ENCODE measurements around the gene DEF6. TPM values are rescaled to one million over a fixed set of nuclear protein-coding genes. Genes with fewer than 3 reads are reported as not detected.
"Not testable (repeated sequence)": the region's sequence is repeated elsewhere in the genome, so short reads cannot be mapped to it uniquely, and the experiment has no call there.

DEF6 gene
- total RNA-seq, 2 donors from 2014 or later, result 5.5 to 6.0 TPM

- no peak for DNase-seq (ENCODE audit: low spot score)
- intact Hi-C loops (cut with DNase I), result no loop called here
Measured at GRCh38 chr6:35304299-35304698, 6.7 kb downstream of the DEF6 start.

- intact Hi-C loops (cut with DNase I), result no loop called here
- no peak for DNase-seq (ENCODE audit: low spot score)
Measured at GRCh38 chr6:35305117-35305516, 7.5 kb downstream of the DEF6 start.

- DNase-seq (ENCODE audit: low spot score), result peak; percentile 49
- intact Hi-C loops (cut with DNase I), result not testable (repeated sequence)
Measured at GRCh38 chr6:35307138-35307537, 9.5 kb downstream of the DEF6 start.

GRCh38 chr6:35308543-35308942 is 10.9 kb downstream of the DEF6 start:
- intact Hi-C loops (cut with DNase I); DNase-seq (ENCODE audit: low spot score): not testable (repeated sequence)

GRCh38 chr6:35309611-35310264 is 12.1 kb downstream of the DEF6 start:
- peak; percentile 67 for DNase-seq (ENCODE audit: low spot score)
- intact Hi-C loops (cut with DNase I), result no loop called here

- intact Hi-C loops (cut with DNase I), result no loop called here
- DNase-seq (ENCODE audit: low spot score), result peak; percentile 47
Measured at GRCh38 chr6:35310265-35310831, 12.7 kb downstream of the DEF6 start.

- DNase-seq (ENCODE audit: low spot score), result peak; percentile 69
- intact Hi-C loops (cut with DNase I), result no loop called here
Measured at GRCh38 chr6:35311390-35312075, 13.9 kb downstream of the DEF6 start.

GRCh38 chr6:35312076-35312800 is 14.6 kb downstream of the DEF6 start:
- intact Hi-C loops (cut with DNase I), result no loop called here
- DNase-seq (ENCODE audit: low spot score), result peak; percentile 52

GRCh38 chr6:35312807-35313206 is 15.2 kb downstream of the DEF6 start:
- intact Hi-C loops (cut with DNase I), result no loop called here
- no peak for DNase-seq (ENCODE audit: low spot score)

- no peak for DNase-seq (ENCODE audit: low spot score)
- intact Hi-C loops (cut with DNase I), result no loop called here
Measured at GRCh38 chr6:35317483-35318195, 20.0 kb downstream of the DEF6 start.

GRCh38 chr6:35318196-35319171 is 20.9 kb downstream of the DEF6 start:
- intact Hi-C loops (cut with DNase I), result no loop called here
- peak; percentile 88 for DNase-seq (ENCODE audit: low spot score)

GRCh38 chr6:35319346-35320030 is 21.9 kb downstream of the DEF6 start:
- DNase-seq (ENCODE audit: low spot score), result peak; percentile 64

GRCh38 chr6:35320031-35320410 is 22.4 kb downstream of the DEF6 start:
- intact Hi-C loops (cut with DNase I), result no loop called here

More at GRCh38 chr6:35319346-35320030, 21.9 kb downstream of the DEF6 start:
- intact Hi-C loops (cut with DNase I), result no loop called here

GRCh38 chr6:35321091-35321490 is 23.5 kb downstream of the DEF6 start:
- intact Hi-C loops (cut with DNase I), result no loop called here
- DNase-seq (ENCODE audit: low spot score), result no peak

More at GRCh38 chr6:35320031-35320410, 22.4 kb downstream of the DEF6 start:
- peak; percentile 40 for DNase-seq (ENCODE audit: low spot score)

GRCh38 chr6:35327349-35328027 is 29.9 kb downstream of the DEF6 start:
- peak; percentile 87 for DNase-seq (ENCODE audit: low spot score)
- intact Hi-C loops (cut with DNase I), result no loop called here

GRCh38 chr6:35328108-35328723 is 30.6 kb downstream of the DEF6 start:
- DNase-seq (ENCODE audit: low spot score), result no peak
- intact Hi-C loops (cut with DNase I), result no loop called here

GRCh38 chr6:35328965-35329364 is 31.3 kb downstream of the DEF6 start:
- intact Hi-C loops (cut with DNase I); DNase-seq (ENCODE audit: low spot score): not testable (repeated sequence)

Data from posterior vena cava (tissue), 2 donors.